Measurements from ENCODE around the gene RNASE11.

DNA sequence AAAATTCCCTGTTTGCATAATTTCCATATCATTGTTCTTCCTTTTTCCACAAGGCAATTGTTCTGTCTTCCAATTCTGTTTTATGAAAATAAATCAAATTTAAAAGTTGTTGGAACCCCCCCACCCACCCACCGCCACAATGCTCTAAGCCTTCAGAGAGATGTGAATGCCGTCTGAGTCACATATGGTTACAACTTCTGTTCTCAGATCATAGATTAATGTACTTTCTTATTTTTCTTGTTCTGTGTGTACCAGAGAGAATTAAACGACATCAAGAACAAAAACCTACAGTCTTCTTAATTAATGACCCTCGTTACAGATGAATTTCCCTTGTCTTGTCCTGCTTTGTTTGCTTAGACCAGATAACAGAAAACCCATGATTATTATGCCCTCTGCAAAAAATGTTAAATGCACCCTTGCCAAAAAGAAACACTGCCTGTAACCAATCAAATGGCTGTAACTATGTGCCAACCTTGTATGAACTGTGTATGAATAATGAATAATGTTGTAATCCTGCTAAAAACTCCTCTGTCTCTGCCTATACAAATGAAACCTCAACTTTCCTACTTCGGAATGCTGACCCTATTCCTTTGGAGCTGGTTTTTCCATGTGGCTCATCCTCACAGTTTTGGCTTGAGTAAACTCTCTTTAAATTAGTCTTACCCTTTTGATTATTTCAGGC, 39.7 kb upstream of the RNASE11 start:
- TF ChIP-seq POLR2A (IDR thresholded peaks at IDR 0.05): no peak
- TF ChIP-seq, protein P1, sequence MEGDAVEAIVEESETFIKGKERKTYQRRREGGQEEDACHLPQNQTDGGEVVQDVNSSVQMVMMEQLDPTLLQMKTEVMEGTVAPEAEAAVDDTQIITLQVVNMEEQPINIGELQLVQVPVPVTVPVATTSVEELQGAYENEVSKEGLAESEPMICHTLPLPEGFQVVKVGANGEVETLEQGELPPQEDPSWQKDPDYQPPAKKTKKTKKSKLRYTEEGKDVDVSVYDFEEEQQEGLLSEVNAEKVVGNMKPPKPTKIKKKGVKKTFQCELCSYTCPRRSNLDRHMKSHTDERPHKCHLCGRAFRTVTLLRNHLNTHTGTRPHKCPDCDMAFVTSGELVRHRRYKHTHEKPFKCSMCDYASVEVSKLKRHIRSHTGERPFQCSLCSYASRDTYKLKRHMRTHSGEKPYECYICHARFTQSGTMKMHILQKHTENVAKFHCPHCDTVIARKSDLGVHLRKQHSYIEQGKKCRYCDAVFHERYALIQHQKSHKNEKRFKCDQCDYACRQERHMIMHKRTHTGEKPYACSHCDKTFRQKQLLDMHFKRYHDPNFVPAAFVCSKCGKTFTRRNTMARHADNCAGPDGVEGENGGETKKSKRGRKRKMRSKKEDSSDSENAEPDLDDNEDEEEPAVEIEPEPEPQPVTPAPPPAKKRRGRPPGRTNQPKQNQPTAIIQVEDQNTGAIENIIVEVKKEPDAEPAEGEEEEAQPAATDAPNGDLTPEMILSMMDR (IDR thresholded peaks at IDR 0.05): no peak
